PFSK-1 (cell line): ENCODE measurements around the gene BCAS1.

Experiments
- POLR2AphosphoS5 ChIP-seq: IDR thresholded peaks from 2 replicates; pipeline ENCODE4 v1.6.1; 2012; ENCODE audit warnings: low read depth, mild to moderate bottlenecking, control low read depth, low read length, moderate library complexity
- SIN3A ChIP-seq: IDR thresholded peaks from 2 replicates; pipeline ENCODE4 v1.6.1; 2012; ENCODE audit warnings: mild to moderate bottlenecking, low read length, moderate library complexity, borderline replicate concordance; ENCODE audit not compliant: insufficient read depth
- TF ChIP-seq, protein P1 (sequence below), 2 experiments: IDR thresholded peaks; 2 replicates each; pipeline versions ENCODE4 v1.6.1 to v1.8.0; 2011 to 2012; ENCODE audit warnings: low read depth in 2 of 2, low read length in 2 of 2, control low read depth in 1 of 2, inconsistent platforms in 1 of 2, mild to moderate bottlenecking in 1 of 2, moderate library complexity in 1 of 2; ENCODE audit not compliant: insufficient read depth in 1 of 2

DNA sequence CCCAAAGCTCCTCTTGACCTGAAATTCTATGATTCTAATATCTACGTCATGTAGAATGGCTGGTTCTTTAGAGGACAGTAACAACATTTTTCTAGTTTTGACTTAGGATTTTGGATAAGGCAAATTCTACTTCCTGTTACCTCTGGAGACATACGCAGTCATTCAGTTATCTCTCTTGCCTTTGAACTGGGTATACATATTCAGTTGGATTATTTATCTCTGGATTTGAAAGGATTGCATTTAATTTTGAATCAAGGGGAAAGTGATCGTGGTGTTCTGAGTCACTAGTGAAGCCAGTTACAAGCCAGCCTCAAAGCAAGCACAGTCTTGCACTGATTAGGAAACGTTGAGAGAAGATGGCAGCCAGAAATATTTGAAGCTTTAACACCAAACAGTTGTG is 35.3 kb upstream of the BCAS1 start:
- TF ChIP-seq SIN3A (no peak), POLR2AphosphoS5 (no peak)
- TF ChIP-seq, protein P1, sequence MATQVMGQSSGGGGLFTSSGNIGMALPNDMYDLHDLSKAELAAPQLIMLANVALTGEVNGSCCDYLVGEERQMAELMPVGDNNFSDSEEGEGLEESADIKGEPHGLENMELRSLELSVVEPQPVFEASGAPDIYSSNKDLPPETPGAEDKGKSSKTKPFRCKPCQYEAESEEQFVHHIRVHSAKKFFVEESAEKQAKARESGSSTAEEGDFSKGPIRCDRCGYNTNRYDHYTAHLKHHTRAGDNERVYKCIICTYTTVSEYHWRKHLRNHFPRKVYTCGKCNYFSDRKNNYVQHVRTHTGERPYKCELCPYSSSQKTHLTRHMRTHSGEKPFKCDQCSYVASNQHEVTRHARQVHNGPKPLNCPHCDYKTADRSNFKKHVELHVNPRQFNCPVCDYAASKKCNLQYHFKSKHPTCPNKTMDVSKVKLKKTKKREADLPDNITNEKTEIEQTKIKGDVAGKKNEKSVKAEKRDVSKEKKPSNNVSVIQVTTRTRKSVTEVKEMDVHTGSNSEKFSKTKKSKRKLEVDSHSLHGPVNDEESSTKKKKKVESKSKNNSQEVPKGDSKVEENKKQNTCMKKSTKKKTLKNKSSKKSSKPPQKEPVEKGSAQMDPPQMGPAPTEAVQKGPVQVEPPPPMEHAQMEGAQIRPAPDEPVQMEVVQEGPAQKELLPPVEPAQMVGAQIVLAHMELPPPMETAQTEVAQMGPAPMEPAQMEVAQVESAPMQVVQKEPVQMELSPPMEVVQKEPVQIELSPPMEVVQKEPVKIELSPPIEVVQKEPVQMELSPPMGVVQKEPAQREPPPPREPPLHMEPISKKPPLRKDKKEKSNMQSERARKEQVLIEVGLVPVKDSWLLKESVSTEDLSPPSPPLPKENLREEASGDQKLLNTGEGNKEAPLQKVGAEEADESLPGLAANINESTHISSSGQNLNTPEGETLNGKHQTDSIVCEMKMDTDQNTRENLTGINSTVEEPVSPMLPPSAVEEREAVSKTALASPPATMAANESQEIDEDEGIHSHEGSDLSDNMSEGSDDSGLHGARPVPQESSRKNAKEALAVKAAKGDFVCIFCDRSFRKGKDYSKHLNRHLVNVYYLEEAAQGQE (IDR thresholded peaks at IDR 0.05; ENCODE audit: insufficient read depth in 1 of 2, low read depth in 2 of 2, low read length in 2 of 2), result no peak
